Cardiac fibroblast (primary cell): Measurements from ENCODE around the gene CLEC4F.

Experiments
- DNase-seq, 2 donors: peaks; one replicate each; pipeline versions ENCODE4 v3.0.0 to v3.0.0-alpha.2; 2010; ENCODE audit warnings: low read depth in 2 of 2
- H3K4me3 ChIP-seq, 2 donors: replicated peaks in 1 of 2; 1 replicate in 1 of 2; 2 replicates in 1 of 2; pipeline ENCODE4 v1.5.1; 2011; ENCODE audit warnings: low read depth in 2 of 2, low read length in 2 of 2, mild to moderate bottlenecking in 2 of 2, moderate library complexity in 1 of 2
- CTCF ChIP-seq: IDR thresholded peaks from one replicate; pipeline ENCODE4 v1.5.1; 2011; ENCODE audit warnings: low read depth, mild to moderate bottlenecking, low read length, inconsistent platforms

CLEC4F gene

GRCh38 chr2:70833246-70833645 is 12.8 kb upstream of the CLEC4F start:
- no peak for TF ChIP-seq CTCF
- DNase-seq: no peak
- no peak overlapping the region for H3K4me3 ChIP-seq

- no peak for DNase-seq
- H3K4me3 ChIP-seq: no peak overlapping the region
- TF ChIP-seq CTCF: no peak
Observed at GRCh38 chr2:70832386-70832785, 12.0 kb upstream of the CLEC4F start.

GRCh38 chr2:70831861-70832260 is 11.5 kb upstream of the CLEC4F start:
- DNase-seq: no peak
- TF ChIP-seq CTCF: no peak
- H3K4me3 ChIP-seq: no peak overlapping the region

- no peak for TF ChIP-seq CTCF
- peak; percentile 2 to 31 for DNase-seq
- no peak overlapping the region for H3K4me3 ChIP-seq
Observed at GRCh38 chr2:70830366-70830765, 10.0 kb upstream of the CLEC4F start.

GRCh38 chr2:70829916-70830315 is 9.5 kb upstream of the CLEC4F start:
- no peak for TF ChIP-seq CTCF
- H3K4me3 ChIP-seq: no peak overlapping the region
- DNase-seq: no peak

GRCh38 chr2:70828914-70829824 is 8.8 kb upstream of the CLEC4F start:
- TF ChIP-seq CTCF: no peak
- DNase-seq: peak; percentile 64 to 68
- H3K4me3 ChIP-seq: no peak overlapping the region
